Right lobe of liver (tissue), 6 donors: ENCODE results near the gene C4B. TPM values are rescaled to one million over a fixed set of nuclear protein-coding genes. Genes with fewer than 3 reads are reported as not detected.
"Not testable (repeated sequence)": the region's sequence is repeated elsewhere in the genome, so short reads cannot be mapped to it uniquely, and the experiment has no call there.

Experiments used
- ATAC-seq, 4 donors: fragments of 200-7000 bp; cut with Tn5 transposase; one replicate each; pipeline ENCODE4 v1.9.1; 2020; ENCODE audit warnings: mild to moderate bottlenecking in 4 of 4, moderate library complexity in 4 of 4
- DNase-seq, 3 donors: peaks; one replicate each; pipeline ENCODE4 v3.0.0-alpha.2; 2020
- H3K27ac ChIP-seq, 3 donors: fragments of 200-600 bp; one replicate each; pipeline ENCODE4 v1.8.0; 2022
- H3K27me3 ChIP-seq, 2 donors: fragments of 200-600 bp; one replicate each; pipeline ENCODE4 v1.8.0; 2022
- H3K36me3 ChIP-seq, 4 donors: fragments of 200-600 bp; sonication (generic) in 1 of 4; one replicate each; pipeline versions ENCODE4 v1.5.1 to v1.8.0; 2017 to 2022; ENCODE audit warnings: control low read depth in 1 of 4
- H3K4me1 ChIP-seq, 4 donors: fragments of 200-600 bp; sonication (generic) in 1 of 4; one replicate each; pipeline versions ENCODE4 v1.5.1 to v1.8.0; 2017 to 2022; ENCODE audit warnings: control low read depth in 1 of 4
- H3K4me3 ChIP-seq, 3 donors: fragments of 200-600 bp; one replicate each; pipeline ENCODE4 v1.8.0; 2022
- H3K9me3 ChIP-seq, 4 donors: fragments of 200-600 bp; sonication (generic) in 1 of 4; one replicate each; pipeline versions ENCODE4 v1.5.1 to v1.8.0; 2017 to 2022; ENCODE audit warnings: control low read depth in 1 of 4
- CTCF ChIP-seq, 4 donors: fragments of 200-600 bp in 3 of 4; fragments of 450-650 bp in 1 of 4; IDR thresholded peaks; one replicate each; pipeline versions ENCODE4 v1.5.1 to v1.8.0; 2016 to 2022; ENCODE audit warnings: antibody characterized with exemption in 4 of 4, mild to moderate bottlenecking in 2 of 4
- POLR2A ChIP-seq: fragments of 450-650 bp; IDR thresholded peaks from one replicate; pipeline ENCODE4 v1.6.1; 2017; ENCODE audit warnings: antibody characterized with exemption, mild to moderate bottlenecking
- WGBS: methylation state at CpG from one replicate; pipeline ENCODE4 v1.1.6; 2018; ENCODE audit warnings: low coverage, low lambda C conversion rate; ENCODE audit not compliant: insufficient coverage; ENCODE audit errors: missing lambda C conversion rate; 5-methylcytosine and 5-hydroxymethylcytosine counted together
- intact Hi-C, 2 donors: fragments of 100-400 bp; cut with DNase I; formaldehyde crosslinking; loops; one replicate each; pipeline versions ENCODE4 v1.11.2 to v1.14.1; 2022
- long read RNA-seq: library from polyadenylated mRNA; unstranded; transcript quantifications from one replicate; pipeline ENCODE4 v2.0.0, GENCODE V29; 2019
- total RNA-seq, 6 experiments: library from RNA; depleted of rRNA in 2 of 6; stranded (reverse); fragments of >200 nt in 2 of 6; fragmentation: NEBNext Ultra II Directional in 3 of 6; extraction: Animal tissue kit (Norgen Biotek cat#: 25700) in 3 of 6; gene quantifications; one replicate each; pipeline versions ENCODE4 v1.1.0 to v1.2.4, GENCODE V29; 2016 to 2023
- donor health status: DM: no; HTN: yes; CAD: no.
- donor health status: DM: no; HTN: no; CAD: no.
- donor health status: DM: no; HTN: no; CAD: no.
- donor health status: DM: no; HTN: yes; CAD: no.
- donor health status: DM: no; HTN: yes; CAD: no.

Gene C4B
- 1,000 to 10,000 TPM; 1,420 to 2,805 (median 2,265) TPM for total RNA-seq
- long read RNA-seq, full-length matches to known transcripts: 15 of 90 reads
- long read RNA-seq, partial matches to known transcripts: 71 of 90 reads
- long read RNA-seq, other reads (novel, unspliced or antisense): 4 of 90 reads

- H3K4me1 ChIP-seq, H3K27ac ChIP-seq, H3K27me3 ChIP-seq, H3K36me3 ChIP-seq, intact Hi-C loops, DNase-seq, H3K4me3 ChIP-seq, H3K9me3 ChIP-seq: not testable (repeated sequence)
- peak; percentile 58 to 86 (median 74) for ATAC-seq
- WGBS: no CpG with 5 or more reads among the region's 6 CpGs
Observed at GRCh38 chr6:32014547-32014946, at the start of gene C4B. Gene C4B, plus strand, starts transcription at chr6:32014795. Its CDS starts 51 bp downstream, at chr6:32014846.

- Histone ChIP-seq H3K27me3 (no peaks in the 10 kb centered on the region), H3K4me1 (peaks cover 0 to 17% (median 8%) of the 10 kb centered on the region in 4 donors), H3K27ac (peak overlapping the region in 2 of 3 donors; percentile 25 to 31), H3K36me3 (peaks cover 15 to 80% (median 39%) of the 10 kb centered on the region in 4 donors), H3K4me3 (no peak overlapping the region), H3K9me3 (no peaks in the 10 kb centered on the region)
- intact Hi-C loops: no loop called here
- DNase-seq: peak; percentile 47 to 75 (median 73)
- ATAC-seq: peak; percentile 63 to 92 (median 86)
- TF ChIP-seq CTCF (IDR thresholded peaks at IDR 0.05) (peak in 2 of 4 donors; percentile 26 to 28), POLR2A (no peak)
- 54% methylated on average over 9 of the region's 13 CpGs for WGBS
Observed at GRCh38 chr6:31965700-31966099, 48.9 kb upstream of the C4B start.

GRCh38 chr6:31966506-31966905, 48.1 kb upstream of the C4B start:
- peak overlapping the region in 1 of 3 donors; percentile 31 for H3K27ac ChIP-seq
- peak in 1 of 3 donors; percentile 16 for DNase-seq
- 76% methylated on average over 3 of the region's 7 CpGs for WGBS
- H3K27me3 ChIP-seq: no peaks in the 10 kb centered on the region
- H3K36me3 ChIP-seq: peaks cover 15 to 72% (median 36%) of the 10 kb centered on the region in 4 donors
- H3K4me3 ChIP-seq: no peak overlapping the region
- no peaks in the 10 kb centered on the region for H3K9me3 ChIP-seq
- no peak for TF ChIP-seq POLR2A
- TF ChIP-seq CTCF (IDR thresholded peaks at IDR 0.05): no peak
- H3K4me1 ChIP-seq: peaks cover 0 to 25% (median 8%) of the 10 kb centered on the region in 4 donors
- intact Hi-C loops: no loop called here
- no peak for ATAC-seq

- DNase-seq (peak in 1 of 3 donors; percentile 21), ATAC-seq (no peak)
- H3K9me3 ChIP-seq: no peaks in the 10 kb centered on the region
- 80% methylated on average over 8 of the region's 10 CpGs for WGBS
- intact Hi-C loops: no loop called here
- no peak overlapping the region for H3K4me3 ChIP-seq
- no peak overlapping the region for H3K27ac ChIP-seq
- TF ChIP-seq CTCF (IDR thresholded peaks at IDR 0.05) (no peak), POLR2A (no peak)
- peaks cover 0 to 26% (median 8%) of the 10 kb centered on the region in 4 donors for H3K4me1 ChIP-seq
- H3K27me3 ChIP-seq: no peaks in the 10 kb centered on the region
- peaks cover 15 to 65% (median 32%) of the 10 kb centered on the region in 4 donors for H3K36me3 ChIP-seq
Observed at GRCh38 chr6:31966997-31967925, 47.3 kb upstream of the C4B start.

GRCh38 chr6:31967926-31968320, 46.7 kb upstream of the C4B start:
- no peaks in the 10 kb centered on the region for H3K27me3 ChIP-seq
- no peaks in the 10 kb centered on the region for H3K9me3 ChIP-seq
- H3K4me3 ChIP-seq: no peak overlapping the region
- no CpG with 5 or more reads among the region's 3 CpGs for WGBS
- intact Hi-C loops: no loop called here
- TF ChIP-seq CTCF (IDR thresholded peaks at IDR 0.05): no peak
- TF ChIP-seq POLR2A: no peak
- DNase-seq: peak in 1 of 3 donors; percentile 19
- H3K4me1 ChIP-seq: peaks cover 0 to 30% (median 10%) of the 10 kb centered on the region in 4 donors
- no peak for ATAC-seq
- peaks cover 15 to 58% (median 27%) of the 10 kb centered on the region in 4 donors for H3K36me3 ChIP-seq
- no peak overlapping the region for H3K27ac ChIP-seq
